SU-DHL-6 (cell line): ENCODE measurements around the gene JADE2.

Source experiments
- EZH2phosphoT487 ChIP-seq: fragments of 200-600 bp; sonication (generic), shearing (Covaris generic); conservative IDR thresholded peaks from 2 replicates; pipeline ENCODE4 v1.6.1; 2018; ENCODE audit warnings: mild to moderate bottlenecking, antibody characterized with exemption, low read length, moderate library complexity, mixed read lengths
- TF ChIP-seq, protein P1 (sequence below): fragments of 200-600 bp; sonication (generic); IDR thresholded peaks from one replicate; pipeline ENCODE4 v1.5.1; 2017; ENCODE audit warnings: antibody characterized with exemption, mild to moderate bottlenecking, low read length, moderate library complexity; ENCODE audit not compliant: insufficient read depth, poor library complexity, severe bottlenecking

DNA sequence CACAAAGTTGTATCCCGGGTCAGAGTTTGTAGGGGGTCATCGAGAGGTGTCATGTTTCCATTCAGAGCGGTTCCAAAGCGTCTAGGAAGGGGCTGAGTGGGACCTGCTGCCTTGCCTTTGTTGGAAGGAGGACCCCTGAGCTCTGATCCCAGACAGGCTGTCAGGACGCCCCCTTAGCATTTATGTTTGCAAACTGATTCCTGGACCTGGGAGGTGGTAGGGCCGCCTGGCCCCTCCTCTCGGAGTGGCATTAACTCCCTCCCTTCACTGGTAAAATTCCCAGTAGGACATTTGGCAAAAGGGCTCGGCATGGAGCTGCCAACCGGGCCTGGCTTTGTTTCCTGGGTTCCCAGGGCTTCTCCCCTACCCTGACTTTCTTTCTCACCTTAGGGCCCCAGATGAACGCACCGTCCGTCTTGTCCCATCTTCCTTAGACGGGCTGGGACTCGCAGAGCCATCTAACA is 2.5 kb downstream of the JADE2 start:
- TF ChIP-seq, protein P1, sequence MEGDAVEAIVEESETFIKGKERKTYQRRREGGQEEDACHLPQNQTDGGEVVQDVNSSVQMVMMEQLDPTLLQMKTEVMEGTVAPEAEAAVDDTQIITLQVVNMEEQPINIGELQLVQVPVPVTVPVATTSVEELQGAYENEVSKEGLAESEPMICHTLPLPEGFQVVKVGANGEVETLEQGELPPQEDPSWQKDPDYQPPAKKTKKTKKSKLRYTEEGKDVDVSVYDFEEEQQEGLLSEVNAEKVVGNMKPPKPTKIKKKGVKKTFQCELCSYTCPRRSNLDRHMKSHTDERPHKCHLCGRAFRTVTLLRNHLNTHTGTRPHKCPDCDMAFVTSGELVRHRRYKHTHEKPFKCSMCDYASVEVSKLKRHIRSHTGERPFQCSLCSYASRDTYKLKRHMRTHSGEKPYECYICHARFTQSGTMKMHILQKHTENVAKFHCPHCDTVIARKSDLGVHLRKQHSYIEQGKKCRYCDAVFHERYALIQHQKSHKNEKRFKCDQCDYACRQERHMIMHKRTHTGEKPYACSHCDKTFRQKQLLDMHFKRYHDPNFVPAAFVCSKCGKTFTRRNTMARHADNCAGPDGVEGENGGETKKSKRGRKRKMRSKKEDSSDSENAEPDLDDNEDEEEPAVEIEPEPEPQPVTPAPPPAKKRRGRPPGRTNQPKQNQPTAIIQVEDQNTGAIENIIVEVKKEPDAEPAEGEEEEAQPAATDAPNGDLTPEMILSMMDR = no peak
- TF ChIP-seq EZH2phosphoT487 = no peak
